ENCODE results near the gene PRPF40B. TPM values are rescaled to one million over a fixed set of nuclear protein-coding genes. Genes with fewer than 3 reads are reported as not detected.

Gene PRPF40B
- total RNA-seq (10 to 100 TPM; 28.2 to 41.0 TPM), polyA plus RNA-seq (10 to 100 TPM; 11.3 to 69.0 TPM)
- long read RNA-seq, donor 1, partial matches to known transcripts = 16 of 274 reads
- long read RNA-seq, donor 1, other reads (novel, unspliced or antisense) = 258 of 274 reads
- long read RNA-seq, donor 2, partial matches to known transcripts = 10 of 202 reads
- long read RNA-seq, donor 2, other reads (novel, unspliced or antisense) = 191 of 202 reads

DNA sequence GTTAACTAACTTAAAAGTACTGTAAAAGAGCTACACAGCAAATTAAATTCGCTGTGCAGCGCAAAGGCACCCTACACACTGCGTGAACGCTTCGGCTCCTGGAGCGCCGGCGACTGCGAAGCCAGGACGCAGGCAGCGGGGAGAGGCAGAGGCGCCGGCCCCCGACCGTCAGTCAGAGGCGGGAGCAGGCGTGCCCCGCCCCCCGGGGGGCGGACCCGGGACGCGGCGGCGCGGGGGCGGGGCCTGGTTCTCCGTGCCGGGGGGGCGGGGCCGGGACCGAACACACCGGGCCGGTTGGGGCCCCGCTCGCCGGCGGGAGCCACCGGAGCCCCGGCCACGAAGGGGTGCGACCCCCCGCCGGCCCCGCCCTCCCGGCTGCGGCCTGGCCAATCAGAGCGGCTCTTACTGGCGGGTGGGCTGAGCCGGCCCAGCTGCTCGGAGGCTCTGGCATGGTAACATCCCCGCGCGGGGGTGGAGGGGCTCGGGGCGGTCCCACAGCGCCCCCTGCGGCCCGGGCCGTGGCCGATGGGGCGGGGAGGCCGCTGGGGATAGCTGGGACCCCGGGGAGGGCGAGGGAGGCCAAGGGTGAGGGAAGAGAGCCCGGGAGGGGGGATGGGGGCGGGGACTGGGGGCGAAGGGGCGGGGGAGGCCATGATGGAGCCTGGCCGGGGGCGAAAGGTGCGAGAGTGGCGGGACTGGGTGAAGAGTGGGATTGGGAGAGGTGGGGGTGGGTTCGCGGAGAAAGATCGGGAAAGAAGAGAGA lies at the start of gene PRPF40B:
Gene PRPF40B, plus strand, starts transcription at position 420 of the 763 bp plus-strand sequence. Its CDS starts 30 bp downstream, at position 450.
- Histone ChIP-seq H3K4me3 (ENCODE audit: low read length in 2 of 2) (peak within 1 kb of the TSS; percentile 45 to 75), H3K4me1 (ENCODE audit: control insufficient read depth in 1 of 2, insufficient read depth in 2 of 2, low read length in 2 of 2) (no peaks in the 10 kb centered on the region), H3K9me3 (ENCODE audit: control insufficient read depth, low read length) (no peaks in the 10 kb centered on the region), H3K27ac (ENCODE audit: low read depth in 1 of 2, low read length in 2 of 2) (peak within 1 kb of the TSS in 1 of 2 donors; percentile 82), H3K36me3 (ENCODE audit: control insufficient read depth in 1 of 2, insufficient read depth in 2 of 2, low read length in 1 of 2) (no peaks in the 10 kb centered on the region), H3K27me3 (ENCODE audit: control insufficient read depth in 1 of 2, insufficient read depth in 2 of 2, low read length in 1 of 2) (no peaks in the 10 kb centered on the region)
- intact Hi-C loops (cut with DNase I) = no loop called here
- WGBS, 2 donors = 0 to 1% methylated on average over 28 to 76 of the region's 76 CpGs
- ATAC-seq (ENCODE audit: low FRiP score) = peak; percentile 93
- DNase-seq = peak; percentile 90 to 95

DNA sequence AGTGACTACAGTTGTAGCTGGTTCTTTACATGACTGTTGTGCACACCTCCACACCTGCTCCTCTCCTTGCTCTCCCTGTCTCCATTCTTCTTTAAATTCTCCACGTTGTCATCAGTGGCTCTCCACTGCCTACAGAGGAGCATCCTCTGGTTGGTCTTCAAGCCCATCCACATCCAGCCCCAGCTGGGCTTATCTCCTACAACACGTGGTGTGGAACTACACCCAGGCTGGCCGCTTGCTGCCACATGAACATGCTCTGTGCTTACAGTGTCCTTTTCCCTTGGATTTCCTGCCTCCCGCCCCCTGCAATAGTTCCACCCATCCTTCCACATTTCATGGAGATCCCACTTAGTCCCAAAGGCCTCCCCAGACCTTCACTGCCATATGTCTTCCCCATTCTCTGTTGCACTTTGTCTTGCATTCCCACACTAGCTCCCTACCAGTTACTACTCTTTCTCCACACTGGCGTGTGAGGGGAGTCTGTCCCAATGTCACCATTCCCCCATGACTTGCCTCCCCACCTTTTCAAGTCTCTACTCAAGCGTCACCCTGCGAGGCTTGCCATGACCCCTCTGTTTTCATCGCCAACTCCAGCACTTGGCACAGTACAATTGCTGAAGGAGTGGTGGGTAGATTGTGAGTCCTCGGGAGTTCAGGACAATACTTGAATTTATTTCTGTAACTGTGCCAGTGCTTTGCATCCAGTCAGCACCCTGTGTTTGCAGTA lies 45.6 kb upstream of the PRPF40B start:
- H3K36me3 ChIP-seq (ENCODE audit: control insufficient read depth in 1 of 2, insufficient read depth in 2 of 2, low read length in 1 of 2) = no peaks in the 10 kb centered on the region
- H3K27me3 ChIP-seq (ENCODE audit: control insufficient read depth in 1 of 2, insufficient read depth in 2 of 2, low read length in 1 of 2) = no peaks in the 10 kb centered on the region
- ATAC-seq (ENCODE audit: low FRiP score) (no peak), DNase-seq (no peak)
- no peak overlapping the region for H3K4me3 ChIP-seq (ENCODE audit: low read length in 2 of 2)
- WGBS, 2 donors = 70 to 74% methylated on average over 9 of the region's 9 CpGs
- no peak overlapping the region for H3K27ac ChIP-seq (ENCODE audit: low read depth in 1 of 2, low read length in 2 of 2)
- no peaks in the 10 kb centered on the region for H3K9me3 ChIP-seq (ENCODE audit: control insufficient read depth, low read length)
- H3K4me1 ChIP-seq (ENCODE audit: control insufficient read depth in 1 of 2, insufficient read depth in 2 of 2, low read length in 2 of 2) = no peaks in the 10 kb centered on the region
- intact Hi-C loops (cut with DNase I) = no loop called here

- intact Hi-C loops (cut with DNase I) = no loop called here
- H3K36me3 ChIP-seq (ENCODE audit: control insufficient read depth in 1 of 2, insufficient read depth in 2 of 2, low read length in 1 of 2) = no peaks in the 10 kb centered on the region
- ATAC-seq (ENCODE audit: low FRiP score) (no peak), DNase-seq (no peak)
- no peaks in the 10 kb centered on the region for H3K9me3 ChIP-seq (ENCODE audit: control insufficient read depth, low read length)
- no peak overlapping the region for H3K4me3 ChIP-seq (ENCODE audit: low read length in 2 of 2)
- no peak overlapping the region for H3K27ac ChIP-seq (ENCODE audit: low read depth in 1 of 2, low read length in 2 of 2)
- H3K4me1 ChIP-seq (ENCODE audit: control insufficient read depth in 1 of 2, insufficient read depth in 2 of 2, low read length in 2 of 2) = no peaks in the 10 kb centered on the region
- 84 to 91% methylated on average over 13 of the region's 13 CpGs for WGBS, 2 donors
- no peaks in the 10 kb centered on the region for H3K27me3 ChIP-seq (ENCODE audit: control insufficient read depth in 1 of 2, insufficient read depth in 2 of 2, low read length in 1 of 2)
Observed at GRCh38 chr12:49578471-49579112, 44.8 kb upstream of the PRPF40B start.

DNA sequence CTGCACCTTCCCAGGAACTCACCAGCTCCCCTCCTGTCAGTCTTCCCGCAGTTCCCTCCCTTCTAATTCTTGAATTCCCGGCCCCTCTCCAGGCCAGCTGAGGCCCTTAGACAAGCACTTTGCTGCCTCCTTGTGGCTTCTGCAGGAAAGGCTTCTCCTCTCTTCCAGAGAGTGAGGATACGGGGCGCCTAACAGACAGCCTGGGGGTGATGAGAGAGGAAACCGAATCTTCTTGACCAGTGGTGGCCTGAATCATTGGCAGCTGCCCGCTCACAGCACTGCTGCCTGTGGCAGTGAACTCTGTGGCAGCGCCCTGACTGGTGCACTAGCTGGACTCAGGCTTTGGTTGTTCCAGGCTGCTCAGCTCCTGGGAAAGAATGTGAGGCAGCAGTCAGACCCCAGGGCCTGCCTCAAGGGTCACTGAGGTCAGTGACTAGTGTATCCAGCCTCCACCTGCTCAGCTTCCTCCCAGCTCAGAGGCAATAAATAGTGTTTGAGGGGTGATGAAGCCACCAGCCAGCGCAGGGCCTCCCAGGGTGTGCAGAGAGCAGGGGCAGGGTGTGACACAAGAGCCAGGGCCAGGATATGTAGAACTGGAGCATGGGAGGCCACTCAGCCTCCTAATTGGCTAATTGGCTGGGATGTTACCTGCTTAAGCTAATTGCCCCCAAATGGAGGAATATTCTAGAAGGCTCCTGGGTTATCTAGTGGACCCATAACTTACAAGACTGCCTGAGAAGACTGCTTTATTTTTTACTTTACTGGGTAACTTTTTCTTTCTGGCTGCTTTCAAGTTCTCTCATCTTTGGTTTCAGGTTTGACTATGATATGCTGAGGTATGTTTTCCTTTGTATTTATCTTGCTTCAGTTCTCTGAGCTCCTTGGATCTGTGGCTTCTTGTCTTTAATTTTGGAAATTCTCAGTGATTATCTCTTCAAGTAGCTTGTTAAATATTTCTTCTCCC lies 42.5 kb upstream of the PRPF40B start:
- H3K4me1 ChIP-seq (ENCODE audit: control insufficient read depth in 1 of 2, insufficient read depth in 2 of 2, low read length in 2 of 2) = no peaks in the 10 kb centered on the region
- 27 to 31% methylated on average over 8 of the region's 8 CpGs for WGBS, 2 donors
- H3K27ac ChIP-seq (ENCODE audit: low read depth in 1 of 2, low read length in 2 of 2) = no peak overlapping the region
- DNase-seq (peak; percentile 75 to 84), ATAC-seq (ENCODE audit: low FRiP score) (peak; percentile 62)
- H3K4me3 ChIP-seq (ENCODE audit: low read length in 2 of 2) = no peak overlapping the region
- intact Hi-C loops (cut with DNase I) = no loop called here
- H3K9me3 ChIP-seq (ENCODE audit: control insufficient read depth, low read length) = no peaks in the 10 kb centered on the region
- H3K36me3 ChIP-seq (ENCODE audit: control insufficient read depth in 1 of 2, insufficient read depth in 2 of 2, low read length in 1 of 2) = no peaks in the 10 kb centered on the region
- no peaks in the 10 kb centered on the region for H3K27me3 ChIP-seq (ENCODE audit: control insufficient read depth in 1 of 2, insufficient read depth in 2 of 2, low read length in 1 of 2)

GRCh38 chr12:49582201-49582600 lies 41.2 kb upstream of the PRPF40B start:
- H3K4me3 ChIP-seq (ENCODE audit: low read length in 2 of 2) = no peak overlapping the region
- H3K27ac ChIP-seq (ENCODE audit: low read depth in 1 of 2, low read length in 2 of 2) = no peak overlapping the region
- intact Hi-C loops (cut with DNase I) = no loop called here
- H3K9me3 ChIP-seq (ENCODE audit: control insufficient read depth, low read length) = no peaks in the 10 kb centered on the region
- no peak for DNase-seq
- no peaks in the 10 kb centered on the region for H3K27me3 ChIP-seq (ENCODE audit: control insufficient read depth in 1 of 2, insufficient read depth in 2 of 2, low read length in 1 of 2)
- no peak for ATAC-seq (ENCODE audit: low FRiP score)
- H3K36me3 ChIP-seq (ENCODE audit: control insufficient read depth in 1 of 2, insufficient read depth in 2 of 2, low read length in 1 of 2) = no peaks in the 10 kb centered on the region
- H3K4me1 ChIP-seq (ENCODE audit: control insufficient read depth in 1 of 2, insufficient read depth in 2 of 2, low read length in 2 of 2) = no peaks in the 10 kb centered on the region
- 45 to 51% methylated on average over 1 of the region's 1 CpG for WGBS, 2 donors

GRCh38 chr12:49582850-49583249 lies 40.5 kb upstream of the PRPF40B start:
- Histone ChIP-seq H3K36me3 (ENCODE audit: control insufficient read depth in 1 of 2, insufficient read depth in 2 of 2, low read length in 1 of 2) (no peaks in the 10 kb centered on the region), H3K4me1 (ENCODE audit: control insufficient read depth in 1 of 2, insufficient read depth in 2 of 2, low read length in 2 of 2) (no peaks in the 10 kb centered on the region), H3K4me3 (ENCODE audit: low read length in 2 of 2) (no peak overlapping the region), H3K27me3 (ENCODE audit: control insufficient read depth in 1 of 2, insufficient read depth in 2 of 2, low read length in 1 of 2) (no peaks in the 10 kb centered on the region), H3K27ac (ENCODE audit: low read depth in 1 of 2, low read length in 2 of 2) (no peak overlapping the region), H3K9me3 (ENCODE audit: control insufficient read depth, low read length) (no peaks in the 10 kb centered on the region)
- WGBS, 2 donors = 11 to 13% methylated on average over 4 of the region's 4 CpGs
- ATAC-seq (ENCODE audit: low FRiP score) (no peak), DNase-seq (no peak)
- intact Hi-C loops (cut with DNase I) = no loop called here

- no peak overlapping the region for H3K4me3 ChIP-seq (ENCODE audit: low read length in 2 of 2)
- no peaks in the 10 kb centered on the region for H3K27me3 ChIP-seq (ENCODE audit: control insufficient read depth in 1 of 2, insufficient read depth in 2 of 2, low read length in 1 of 2)
- H3K4me1 ChIP-seq (ENCODE audit: control insufficient read depth in 1 of 2, insufficient read depth in 2 of 2, low read length in 2 of 2) = no peaks in the 10 kb centered on the region
- no peaks in the 10 kb centered on the region for H3K9me3 ChIP-seq (ENCODE audit: control insufficient read depth, low read length)
- ATAC-seq (ENCODE audit: low FRiP score) = no peak
- H3K36me3 ChIP-seq (ENCODE audit: control insufficient read depth in 1 of 2, insufficient read depth in 2 of 2, low read length in 1 of 2) = no peaks in the 10 kb centered on the region
- 58 to 60% methylated on average over 13 of the region's 13 CpGs for WGBS, 2 donors
- H3K27ac ChIP-seq (ENCODE audit: low read depth in 1 of 2, low read length in 2 of 2) = no peak overlapping the region
- no peak for DNase-seq
- intact Hi-C loops (cut with DNase I) = no loop called here
Observed at GRCh38 chr12:49583366-49584094, 39.8 kb upstream of the PRPF40B start.

Data from aorta (tissue), 5 donors.